GM06990 (cell line): ENCODE data around the gene SCN4B.

Experiments used
- DNase-seq: peaks from one replicate; pipeline ENCODE4 v3.0.0-alpha.2; 2011; ENCODE audit not compliant: insufficient read length; ENCODE audit errors: extremely low read depth
- H3K27me3 ChIP-seq: replicated peaks from 2 replicates; pipeline ENCODE4 v1.6.0; 2011; ENCODE audit warnings: low read length; ENCODE audit not compliant: control insufficient read depth, insufficient read depth
- H3K36me3 ChIP-seq: 2 replicates; pipeline ENCODE4 v1.5.1; 2011; ENCODE audit warnings: low read length; ENCODE audit not compliant: control insufficient read depth, insufficient read depth
- H3K4me3 ChIP-seq: replicated peaks from 2 replicates; pipeline ENCODE4 v1.5.1; 2011; ENCODE audit warnings: low read depth, mild to moderate bottlenecking, control low read depth, low read length
- TF ChIP-seq, protein P1 (sequence below): IDR thresholded peaks from 2 replicates; pipeline ENCODE4 v1.5.1; 2011; ENCODE audit warnings: low read length, control low read depth, mild to moderate bottlenecking, inconsistent platforms; ENCODE audit not compliant: insufficient read depth, poor library complexity, severe bottlenecking

The SCN4B gene

GRCh38 chr11:118111019-118111743 lies 41.4 kb downstream of the SCN4B start:
- TF ChIP-seq, protein P1, sequence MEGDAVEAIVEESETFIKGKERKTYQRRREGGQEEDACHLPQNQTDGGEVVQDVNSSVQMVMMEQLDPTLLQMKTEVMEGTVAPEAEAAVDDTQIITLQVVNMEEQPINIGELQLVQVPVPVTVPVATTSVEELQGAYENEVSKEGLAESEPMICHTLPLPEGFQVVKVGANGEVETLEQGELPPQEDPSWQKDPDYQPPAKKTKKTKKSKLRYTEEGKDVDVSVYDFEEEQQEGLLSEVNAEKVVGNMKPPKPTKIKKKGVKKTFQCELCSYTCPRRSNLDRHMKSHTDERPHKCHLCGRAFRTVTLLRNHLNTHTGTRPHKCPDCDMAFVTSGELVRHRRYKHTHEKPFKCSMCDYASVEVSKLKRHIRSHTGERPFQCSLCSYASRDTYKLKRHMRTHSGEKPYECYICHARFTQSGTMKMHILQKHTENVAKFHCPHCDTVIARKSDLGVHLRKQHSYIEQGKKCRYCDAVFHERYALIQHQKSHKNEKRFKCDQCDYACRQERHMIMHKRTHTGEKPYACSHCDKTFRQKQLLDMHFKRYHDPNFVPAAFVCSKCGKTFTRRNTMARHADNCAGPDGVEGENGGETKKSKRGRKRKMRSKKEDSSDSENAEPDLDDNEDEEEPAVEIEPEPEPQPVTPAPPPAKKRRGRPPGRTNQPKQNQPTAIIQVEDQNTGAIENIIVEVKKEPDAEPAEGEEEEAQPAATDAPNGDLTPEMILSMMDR: no peak
- DNase-seq: no peak
- Histone ChIP-seq H3K4me3 (no peak overlapping the region), H3K36me3 (no peaks in the 10 kb centered on the region), H3K27me3 (peaks cover 1% of the 10 kb centered on the region)

DNA sequence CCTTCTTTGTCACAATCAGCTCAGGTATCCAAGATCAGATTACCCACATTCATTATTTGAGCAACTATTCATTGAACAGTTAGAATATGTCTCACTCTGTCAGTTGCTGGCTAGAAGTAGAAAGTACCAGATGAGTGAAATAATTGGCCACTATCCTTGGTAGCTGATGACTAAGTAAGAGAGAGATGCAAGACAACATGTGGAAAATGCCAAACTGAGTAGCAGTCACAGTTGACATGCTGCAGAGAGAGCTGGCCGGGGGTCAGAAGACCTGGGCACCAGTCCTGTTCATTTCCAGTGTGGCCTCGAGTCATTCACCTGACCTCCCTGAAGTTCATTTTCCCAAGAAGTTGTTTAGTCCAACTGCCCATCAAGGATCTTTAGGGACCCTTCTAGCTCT lies 43.4 kb downstream of the SCN4B start:
- Histone ChIP-seq H3K36me3 (no peaks in the 10 kb centered on the region), H3K27me3 (no peaks in the 10 kb centered on the region; the same call in 1 of the 2 replicates), H3K4me3 (no peak overlapping the region)
- no peak for DNase-seq
- TF ChIP-seq, protein P1: no peak

GRCh38 chr11:118108513-118108912 lies 44.1 kb downstream of the SCN4B start:
- Histone ChIP-seq H3K4me3 (no peak overlapping the region), H3K27me3 (no peaks in the 10 kb centered on the region; the same call in 1 of the 2 replicates)
- DNase-seq: no peak

GRCh38 chr11:118106789-118107335 lies 45.8 kb downstream of the SCN4B start:
- no peaks in the 10 kb centered on the region; the same call in none of the 2 replicates for H3K27me3 ChIP-seq
- H3K36me3 ChIP-seq: no peaks in the 10 kb centered on the region
- H3K4me3 ChIP-seq: no peak overlapping the region
- DNase-seq: no peak
- TF ChIP-seq, protein P1: no peak

More at GRCh38 chr11:118108513-118108912, 44.1 kb downstream of the SCN4B start:
- H3K36me3 ChIP-seq: no peaks in the 10 kb centered on the region
- TF ChIP-seq, protein P1: no peak

DNA sequence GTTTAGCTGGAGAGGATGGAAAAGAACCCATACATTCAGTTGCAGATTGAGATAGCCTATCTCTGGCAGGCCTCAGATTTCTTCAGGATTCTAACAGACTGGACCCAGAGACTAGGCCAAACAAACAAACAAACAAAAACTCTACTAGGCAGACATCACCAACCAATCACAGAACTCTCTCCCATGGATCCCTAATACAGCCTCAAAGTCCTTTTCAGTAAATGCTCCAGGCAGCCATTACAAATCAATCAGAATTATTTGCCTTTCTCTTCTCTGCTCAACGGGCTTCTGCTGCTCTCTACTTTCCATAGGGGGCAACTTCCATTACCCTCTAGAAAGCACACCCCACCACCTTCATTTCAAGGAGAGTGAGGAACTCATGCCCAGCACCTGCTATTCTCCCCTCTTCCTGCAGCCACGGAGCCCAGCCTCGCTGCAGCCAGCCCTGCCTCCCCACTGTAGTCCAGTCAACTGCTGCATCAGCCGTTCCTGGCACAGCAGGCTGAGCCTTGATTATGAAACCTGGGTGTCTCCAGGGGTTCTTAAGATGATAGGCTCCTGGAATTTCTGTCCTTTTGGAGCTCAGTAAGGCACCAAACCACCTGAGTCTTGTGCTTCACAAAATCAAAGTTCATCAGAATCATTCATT lies 46.8 kb downstream of the SCN4B start:
- no peak for DNase-seq
- Histone ChIP-seq H3K27me3 (no peaks in the 10 kb centered on the region; the same call in none of the 2 replicates), H3K36me3 (no peaks in the 10 kb centered on the region), H3K4me3 (no peak overlapping the region)
- TF ChIP-seq, protein P1: no peak
